C4-2B (cell line): ENCODE results near the gene TCF4.

Source experiments
- H3K27ac ChIP-seq: fragments of 450-650 bp; 2 replicates; pipeline ENCODE4 v1.5.1; 2017
- ZFX ChIP-seq: fragments of 450-650 bp; IDR thresholded peaks from 2 replicates; pipeline ENCODE4 v1.6.1; 2017
- TF ChIP-seq, protein P1 (sequence below): fragments of 450-650 bp; conservative IDR thresholded peaks from 2 replicates; pipeline ENCODE4 v1.5.1; 2017; ENCODE audit warnings: mild to moderate bottlenecking

TCF4 gene

DNA sequence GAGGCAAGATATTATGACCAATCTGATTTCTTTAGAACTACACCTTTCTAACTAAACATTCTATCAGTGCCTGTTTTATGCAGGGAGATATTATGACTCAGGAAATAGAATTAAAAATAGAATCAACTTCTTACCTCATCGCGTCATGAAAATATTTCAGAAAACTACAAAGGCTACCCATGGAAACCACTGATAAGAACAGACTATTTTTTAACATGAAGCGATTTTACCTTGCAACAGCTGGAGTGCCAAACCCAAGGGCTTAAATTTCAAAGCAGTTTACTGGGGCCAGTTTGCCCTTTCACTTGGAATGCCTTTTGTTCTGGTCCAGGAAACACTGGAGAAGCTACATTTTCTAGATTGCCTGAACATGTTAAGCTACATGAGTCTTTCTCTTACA lies 323.9 kb downstream of the TCF4 start:
- no peak overlapping the region for H3K27ac ChIP-seq
- TF ChIP-seq, protein P1, sequence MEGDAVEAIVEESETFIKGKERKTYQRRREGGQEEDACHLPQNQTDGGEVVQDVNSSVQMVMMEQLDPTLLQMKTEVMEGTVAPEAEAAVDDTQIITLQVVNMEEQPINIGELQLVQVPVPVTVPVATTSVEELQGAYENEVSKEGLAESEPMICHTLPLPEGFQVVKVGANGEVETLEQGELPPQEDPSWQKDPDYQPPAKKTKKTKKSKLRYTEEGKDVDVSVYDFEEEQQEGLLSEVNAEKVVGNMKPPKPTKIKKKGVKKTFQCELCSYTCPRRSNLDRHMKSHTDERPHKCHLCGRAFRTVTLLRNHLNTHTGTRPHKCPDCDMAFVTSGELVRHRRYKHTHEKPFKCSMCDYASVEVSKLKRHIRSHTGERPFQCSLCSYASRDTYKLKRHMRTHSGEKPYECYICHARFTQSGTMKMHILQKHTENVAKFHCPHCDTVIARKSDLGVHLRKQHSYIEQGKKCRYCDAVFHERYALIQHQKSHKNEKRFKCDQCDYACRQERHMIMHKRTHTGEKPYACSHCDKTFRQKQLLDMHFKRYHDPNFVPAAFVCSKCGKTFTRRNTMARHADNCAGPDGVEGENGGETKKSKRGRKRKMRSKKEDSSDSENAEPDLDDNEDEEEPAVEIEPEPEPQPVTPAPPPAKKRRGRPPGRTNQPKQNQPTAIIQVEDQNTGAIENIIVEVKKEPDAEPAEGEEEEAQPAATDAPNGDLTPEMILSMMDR, result no peak
- TF ChIP-seq ZFX, result no peak

DNA sequence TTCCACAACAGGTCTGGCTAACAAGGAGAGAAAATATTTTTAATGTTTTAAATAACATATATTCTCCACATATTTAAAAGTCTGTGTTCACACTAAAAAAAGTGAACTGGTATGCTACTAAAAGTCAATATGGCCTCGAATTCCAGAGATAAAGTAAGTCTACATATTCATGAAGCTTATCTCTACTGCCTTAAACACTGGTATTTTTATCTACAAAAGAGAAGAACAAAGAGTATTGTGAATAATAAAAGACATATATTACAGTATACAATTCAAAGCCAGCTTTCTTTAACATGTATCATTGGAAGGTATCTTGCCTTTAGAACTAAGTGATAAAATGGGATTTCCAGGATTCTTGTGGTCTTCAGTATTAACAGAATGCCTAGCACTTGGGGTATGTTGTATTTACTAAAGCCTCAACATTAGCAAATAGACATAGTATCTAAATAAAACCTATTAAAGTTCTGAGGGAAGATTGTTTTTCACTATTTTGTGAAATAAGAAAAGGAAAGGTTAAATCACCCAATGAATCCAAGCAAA lies 325.9 kb downstream of the TCF4 start:
- TF ChIP-seq, protein P1, result no peak
- no peak for TF ChIP-seq ZFX
- H3K27ac ChIP-seq, result no peak overlapping the region

DNA sequence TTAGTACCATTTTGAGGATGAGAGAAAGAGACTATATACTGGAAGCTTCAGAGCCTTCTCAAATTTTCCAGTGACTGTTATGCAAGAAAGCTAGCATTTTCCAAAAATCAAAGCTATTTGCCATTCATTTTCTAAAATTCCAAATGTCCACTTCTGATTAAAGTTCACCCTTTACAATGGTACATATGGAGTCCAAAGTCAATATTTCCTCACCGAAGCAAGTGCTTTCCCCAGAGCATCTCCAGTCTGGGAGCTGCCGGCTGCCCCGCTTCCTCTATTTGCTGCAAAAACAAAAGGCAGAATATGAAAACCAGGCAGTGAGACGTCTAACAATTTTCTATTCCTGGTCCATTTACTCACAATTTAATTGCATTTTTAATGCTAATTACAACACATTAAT lies 326.7 kb downstream of the TCF4 start:
- H3K27ac ChIP-seq, result no peak overlapping the region
- TF ChIP-seq ZFX, result no peak
- TF ChIP-seq, protein P1, result no peak

DNA sequence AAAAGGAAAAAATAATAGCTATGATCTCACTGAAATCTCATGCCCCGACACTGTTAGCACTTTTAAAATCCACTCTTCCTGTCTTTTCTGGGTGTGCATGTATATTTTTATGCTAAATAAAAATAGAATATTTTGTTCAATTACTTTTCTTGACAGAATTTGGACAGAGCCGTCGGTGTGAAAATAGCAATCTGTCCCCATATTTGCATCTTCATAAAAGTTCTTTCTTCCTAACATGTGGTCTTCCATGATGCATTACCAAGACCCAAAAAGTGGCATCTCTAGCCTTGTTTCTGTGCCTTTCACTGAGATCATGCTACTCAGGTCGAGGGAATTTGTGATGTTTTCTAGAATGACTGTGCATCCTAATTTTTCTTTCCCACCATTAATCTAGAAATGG lies 329.9 kb downstream of the TCF4 start:
- TF ChIP-seq, protein P1, result no peak
- TF ChIP-seq ZFX, result no peak
- H3K27ac ChIP-seq, result no peak overlapping the region

DNA sequence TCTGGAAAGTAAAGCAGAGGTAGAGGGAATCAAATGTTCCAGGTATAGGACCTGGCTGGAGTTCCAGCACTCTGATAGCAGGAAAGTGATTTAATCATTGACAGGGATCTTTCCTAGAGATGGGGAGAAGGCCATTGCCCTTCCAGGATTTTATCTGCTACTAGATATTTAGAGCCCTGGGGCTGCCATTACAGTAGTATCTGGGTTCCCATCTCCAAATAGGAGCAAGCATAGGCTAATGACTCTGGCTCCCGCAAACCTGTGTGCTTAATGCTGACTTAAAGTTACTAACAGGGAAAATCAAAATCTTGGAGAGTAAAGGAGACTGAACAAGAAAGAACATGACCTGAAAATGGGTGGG lies 331.1 kb downstream of the TCF4 start:
- no peak overlapping the region for H3K27ac ChIP-seq
- no peak for TF ChIP-seq ZFX
- TF ChIP-seq, protein P1, result no peak

DNA sequence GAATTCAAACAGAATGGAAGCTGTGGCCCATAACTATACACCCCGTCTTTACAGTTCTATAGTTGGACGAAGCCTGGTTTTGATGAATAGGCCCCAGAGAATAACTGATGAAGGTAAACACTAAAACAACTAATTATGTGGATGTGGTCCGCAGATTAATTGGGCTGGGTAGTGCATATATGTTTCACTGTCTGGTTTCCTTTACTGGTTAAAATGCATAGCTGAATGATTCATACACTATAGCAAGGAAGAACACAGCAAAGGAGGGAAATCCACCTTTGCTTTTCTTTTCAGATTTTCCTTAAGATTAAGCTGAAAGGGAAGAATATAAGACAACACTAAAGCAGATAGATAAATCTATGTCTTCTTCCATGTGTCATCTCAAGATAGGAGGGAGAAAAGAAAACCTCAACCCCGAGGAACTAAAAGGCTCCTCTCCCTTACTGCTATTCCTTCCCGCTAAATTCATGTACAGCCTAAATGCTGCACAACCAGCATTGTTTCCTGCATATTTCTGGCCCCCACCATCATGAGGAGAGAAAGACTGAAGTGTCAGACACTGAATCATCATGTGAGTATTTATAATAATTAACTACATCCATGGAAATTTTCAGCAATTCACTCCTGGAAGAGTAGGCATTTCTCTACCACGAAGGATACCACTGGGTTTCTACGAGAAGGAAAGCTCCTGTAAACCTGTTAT lies 331.6 kb downstream of the TCF4 start:
- H3K27ac ChIP-seq, result no peak overlapping the region
- TF ChIP-seq, protein P1, result no peak
- TF ChIP-seq ZFX, result no peak

DNA sequence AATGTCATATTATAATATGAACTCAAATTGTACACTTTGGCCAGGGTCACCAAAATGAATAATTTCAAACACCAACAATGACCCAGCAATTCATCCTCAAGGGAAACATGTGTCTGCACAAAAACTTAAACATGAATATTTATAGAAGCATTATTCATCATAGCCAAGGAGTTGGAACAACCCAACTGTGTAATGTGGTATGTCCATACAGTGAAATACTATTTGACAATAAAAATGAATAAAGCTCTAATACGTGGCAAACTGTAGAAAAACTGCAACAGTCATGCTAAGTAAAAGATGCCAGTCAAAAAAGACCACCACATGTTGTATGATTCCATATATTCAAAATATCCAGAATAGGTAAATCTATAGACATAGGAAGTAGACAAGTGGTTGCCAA lies 334.2 kb downstream of the TCF4 start:
- no peak for TF ChIP-seq ZFX
- no peak overlapping the region for H3K27ac ChIP-seq

DNA sequence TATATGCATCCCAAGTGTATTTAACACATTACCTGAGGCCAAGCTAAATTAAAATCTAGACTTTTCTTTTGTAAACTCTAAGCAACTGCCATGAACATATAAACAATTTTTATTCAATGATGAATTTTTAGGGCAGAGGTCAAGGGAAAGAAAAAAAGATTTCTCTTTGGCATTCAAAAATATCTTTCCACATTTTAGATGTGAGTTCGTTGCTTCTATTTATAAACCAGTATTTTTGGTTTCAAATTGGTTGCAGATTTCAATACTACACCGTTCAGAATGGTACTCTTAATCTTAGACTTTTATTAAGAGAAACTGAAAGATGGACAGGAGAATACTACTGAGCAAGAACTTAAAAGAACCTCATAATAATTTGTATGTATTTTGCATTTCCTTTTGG lies 335.1 kb downstream of the TCF4 start:
- H3K27ac ChIP-seq, result no peak overlapping the region
- TF ChIP-seq, protein P1, result no peak
- no peak for TF ChIP-seq ZFX
